Measurements from ENCODE around the gene RAD23A. TPM values are rescaled to one million over a fixed set of nuclear protein-coding genes. Genes with fewer than 3 reads are reported as not detected.

RAD23A gene
- total RNA-seq, 4 donors from 2014 or later: 52.2 to 123 (median 84.5) TPM

DNA sequence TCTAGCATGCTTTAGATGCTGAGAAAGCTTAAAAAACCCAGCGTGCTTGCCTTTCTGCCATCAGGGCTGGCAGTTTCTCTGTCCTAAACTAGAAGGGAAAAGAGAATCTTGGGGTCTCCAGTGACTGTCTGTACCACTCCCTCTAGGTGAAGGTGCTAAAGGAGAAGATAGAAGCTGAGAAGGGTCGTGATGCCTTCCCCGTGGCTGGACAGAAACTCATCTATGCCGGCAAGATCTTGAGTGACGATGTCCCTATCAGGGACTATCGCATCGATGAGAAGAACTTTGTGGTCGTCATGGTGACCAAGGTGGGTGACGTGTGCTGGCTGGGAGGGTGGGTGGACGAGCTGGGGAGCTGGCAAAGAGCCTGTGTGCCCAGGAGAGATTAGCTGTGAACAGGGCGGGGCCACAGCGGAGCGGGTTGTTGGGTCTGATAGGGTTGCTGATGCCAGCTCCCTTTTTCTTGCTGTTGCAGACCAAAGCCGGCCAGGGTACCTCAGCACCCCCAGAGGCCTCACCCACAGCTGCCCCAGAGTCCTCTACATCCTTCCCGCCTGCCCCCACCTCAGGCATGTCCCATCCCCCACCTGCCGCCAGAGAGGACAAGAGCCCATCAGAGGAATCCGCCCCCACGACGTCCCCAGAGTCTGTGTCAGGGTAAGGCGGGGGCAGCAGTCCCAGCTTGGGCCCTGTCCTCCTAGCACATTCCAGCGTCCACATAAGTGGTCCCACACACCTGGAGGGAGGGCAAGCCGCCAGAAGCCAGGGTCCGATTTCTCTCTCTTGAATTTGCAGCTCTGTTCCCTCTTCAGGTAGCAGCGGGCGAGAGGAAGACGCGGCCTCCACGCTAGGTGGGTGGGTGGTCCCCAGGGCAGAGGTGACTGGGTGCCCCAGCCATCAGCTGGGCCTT, 2.3 kb downstream of the RAD23A start:
- no peak for TF ChIP-seq CTCF (IDR thresholded peaks at IDR 0.05; ENCODE audit: low read depth)

- no peak for TF ChIP-seq CTCF (IDR thresholded peaks at IDR 0.05; ENCODE audit: low read depth)
Observed at GRCh38 chr19:12948612-12949362, 3.1 kb downstream of the RAD23A start.

DNA sequence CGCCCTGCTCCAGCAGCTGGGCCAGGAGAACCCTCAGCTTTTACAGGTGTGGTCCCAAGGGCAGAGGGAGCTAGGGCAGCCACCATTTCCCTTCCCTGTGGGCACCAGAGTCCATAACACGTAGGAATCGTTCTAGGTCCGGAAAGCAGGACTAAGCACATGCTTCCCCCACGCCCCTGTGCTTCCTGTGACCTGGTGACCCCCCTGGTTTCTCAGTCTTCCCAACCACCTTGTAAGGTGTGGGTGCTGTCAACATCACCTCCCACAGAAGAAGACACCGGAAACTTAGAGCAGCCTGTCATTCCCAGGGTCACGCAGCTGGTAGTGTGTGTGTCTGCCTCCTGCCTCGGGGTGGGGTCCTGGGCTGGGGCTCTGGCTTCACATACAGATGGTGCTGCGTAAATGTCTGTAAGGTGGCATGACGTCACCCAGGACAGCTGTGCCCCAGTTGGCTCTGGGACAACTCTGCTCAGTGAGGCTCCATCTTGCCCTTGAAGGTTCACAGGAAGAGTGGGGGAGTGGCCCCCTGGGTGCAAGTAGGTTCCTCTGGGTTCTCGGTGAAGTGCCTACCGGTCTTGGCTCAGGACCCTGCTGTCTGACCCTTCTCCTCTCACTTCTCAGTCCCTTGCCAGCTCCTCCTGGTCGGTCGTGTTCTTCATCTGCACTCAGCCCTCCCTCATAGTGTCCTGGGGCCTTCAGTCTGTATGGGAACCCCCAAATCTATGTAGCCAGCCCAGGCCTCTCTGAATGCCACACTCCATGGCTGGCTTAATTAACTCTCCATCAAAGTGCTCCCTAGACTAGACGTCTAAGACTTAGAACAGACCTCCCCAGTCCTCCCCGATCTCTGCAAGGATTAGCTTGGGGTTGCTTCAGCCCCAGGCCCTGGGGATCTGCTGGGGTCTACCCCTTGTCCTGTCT, 4.0 kb downstream of the RAD23A start:
- TF ChIP-seq CTCF (IDR thresholded peaks at IDR 0.05; ENCODE audit: low read depth): no peak

GRCh38 chr19:12952488-12953137, 7.0 kb downstream of the RAD23A start:
- TF ChIP-seq CTCF (IDR thresholded peaks at IDR 0.05; ENCODE audit: low read depth): no peak

GRCh38 chr19:12953138-12953798, 7.6 kb downstream of the RAD23A start:
- no peak for TF ChIP-seq CTCF (IDR thresholded peaks at IDR 0.05; ENCODE audit: low read depth)

GRCh38 chr19:12953799-12954611, 8.3 kb downstream of the RAD23A start:
- TF ChIP-seq CTCF (IDR thresholded peaks at IDR 0.05; ENCODE audit: low read depth): no peak
